Neutrophil (primary cell): Measurements from ENCODE around the gene SELP.
A peak's percentile ranks its signal among the peaks of the same experiment; 100 is the strongest.
"Not testable (repeated sequence)": the region's sequence is repeated elsewhere in the genome, so short reads cannot be mapped to it uniquely, and the experiment has no call there.

ENCODE experiments used
- H3K27ac ChIP-seq: fragments of 200-600 bp; sonication (generic); 2 replicates; pipeline ENCODE4 v1.5.1; 2016; ENCODE audit warnings: mild to moderate bottlenecking, moderate library complexity
- H3K27me3 ChIP-seq: fragments of 200-600 bp; sonication (generic); 2 replicates; pipeline ENCODE4 v1.6.0; 2016; ENCODE audit warnings: mild to moderate bottlenecking
- H3K36me3 ChIP-seq: fragments of 200-600 bp; sonication (generic); 2 replicates; pipeline ENCODE4 v1.5.1; 2017
- H3K4me1 ChIP-seq, 2 experiments: fragments of 200-600 bp in 1 of 2; sonication (generic) in 1 of 2; 1 replicate in 1 of 2; 2 replicates in 1 of 2; pipeline versions ENCODE4 v1.5.1 to v1.6.1; 2013 to 2016; ENCODE audit warnings: low read depth in 1 of 2, low read length in 1 of 2, mild to moderate bottlenecking in 1 of 2, moderate library complexity in 1 of 2; ENCODE audit not compliant: control insufficient read depth in 1 of 2, insufficient read depth in 1 of 2
- H3K4me3 ChIP-seq, 2 experiments: fragments of 200-600 bp in 1 of 2; sonication (generic) in 1 of 2; 1 replicate in 1 of 2; 2 replicates in 1 of 2; pipeline ENCODE4 v1.5.1; 2013 to 2016; ENCODE audit warnings: low read depth in 1 of 2, low read length in 1 of 2, mild to moderate bottlenecking in 1 of 2, moderate library complexity in 1 of 2
- H3K9me3 ChIP-seq: fragments of 200-600 bp; sonication (generic); 2 replicates; pipeline ENCODE4 v1.5.1; 2016
- CTCF ChIP-seq: fragments of 200-600 bp; sonication (generic); IDR thresholded peaks from 2 replicates; pipeline ENCODE4 v1.5.1; 2016; ENCODE audit warnings: antibody characterized with exemption

The SELP gene

GRCh38 chr1:169630006-169630405 lies at the start of gene SELP:
Gene SELP (minus strand): TSS chr1:169630124. CDS start chr1:169630074, 50 bp downstream.
- peaks cover 8 to 16% of the 10 kb centered on the region in 2 experiments for H3K4me1 ChIP-seq
- H3K9me3 ChIP-seq, result no peaks in the 10 kb centered on the region
- no peak within 1 kb of the TSS for H3K4me3 ChIP-seq
- H3K27ac ChIP-seq, result peak within 1 kb of the TSS; percentile 57
- TF ChIP-seq CTCF, result no peak
- H3K36me3 ChIP-seq, result no peaks in the 10 kb centered on the region
- no peaks in the 10 kb centered on the region for H3K27me3 ChIP-seq

- no peaks in the 10 kb centered on the region for H3K36me3 ChIP-seq
- no peak overlapping the region for H3K4me3 ChIP-seq
- no peak overlapping the region for H3K27ac ChIP-seq
- no peak for TF ChIP-seq CTCF
- no peaks in the 10 kb centered on the region for H3K9me3 ChIP-seq
- no peaks in the 10 kb centered on the region for H3K27me3 ChIP-seq
- peaks cover 16 to 23% of the 10 kb centered on the region in 2 experiments for H3K4me1 ChIP-seq
Observed at GRCh38 chr1:169679692-169680091, 49.8 kb upstream of the SELP start.

- Histone ChIP-seq H3K9me3 (no peaks in the 10 kb centered on the region), H3K27me3 (no peaks in the 10 kb centered on the region), H3K4me3 (no peak overlapping the region), H3K27ac (peak overlapping the region; percentile 47), H3K4me1 (peaks cover 16 to 23% of the 10 kb centered on the region in 2 experiments), H3K36me3 (no peaks in the 10 kb centered on the region)
- no peak for TF ChIP-seq CTCF
Observed at GRCh38 chr1:169676001-169676400, 46.1 kb upstream of the SELP start.

GRCh38 chr1:169670836-169671235 lies 40.9 kb upstream of the SELP start:
- H3K4me1 ChIP-seq, result peaks cover 33 to 35% of the 10 kb centered on the region in 2 experiments
- H3K9me3 ChIP-seq, result no peaks in the 10 kb centered on the region
- H3K36me3 ChIP-seq, result no peaks in the 10 kb centered on the region
- H3K4me3 ChIP-seq, result no peak overlapping the region
- H3K27me3 ChIP-seq, result no peaks in the 10 kb centered on the region
- TF ChIP-seq CTCF, result no peak
- H3K27ac ChIP-seq, result no peak overlapping the region

- H3K4me3 ChIP-seq, H3K27ac ChIP-seq, H3K27me3 ChIP-seq, H3K36me3 ChIP-seq, H3K9me3 ChIP-seq: not testable (repeated sequence)
- peaks cover 34 to 35% of the 10 kb centered on the region in 2 experiments for H3K4me1 ChIP-seq
Observed at GRCh38 chr1:169670244-169670643, 40.3 kb upstream of the SELP start.

- not testable (repeated sequence) for H3K36me3 ChIP-seq, H3K9me3 ChIP-seq, H3K27me3 ChIP-seq
- Histone ChIP-seq H3K4me3 (peak overlapping the region; percentile 37 to 39), H3K4me1 (peaks cover 40 to 41% of the 10 kb centered on the region in 2 experiments), H3K27ac (peak overlapping the region; percentile 91)
Observed at GRCh38 chr1:169667699-169668596, 38.0 kb upstream of the SELP start.

GRCh38 chr1:169667227-169667639 lies 37.3 kb upstream of the SELP start:
- H3K4me3 ChIP-seq, result peak overlapping the region; percentile 37 to 39
- not testable (repeated sequence) for H3K36me3 ChIP-seq, H3K27me3 ChIP-seq, H3K9me3 ChIP-seq
- peak overlapping the region; percentile 91 for H3K27ac ChIP-seq
- peaks cover 41 to 47% of the 10 kb centered on the region in 2 experiments for H3K4me1 ChIP-seq

GRCh38 chr1:169662680-169663079 lies 32.8 kb upstream of the SELP start:
- H3K36me3 ChIP-seq, H3K27me3 ChIP-seq, H3K27ac ChIP-seq, H3K4me3 ChIP-seq, H3K9me3 ChIP-seq: not testable (repeated sequence)
- peaks cover 25 to 36% of the 10 kb centered on the region in 2 experiments for H3K4me1 ChIP-seq

GRCh38 chr1:169661066-169661465 lies 31.1 kb upstream of the SELP start:
- H3K36me3 ChIP-seq, H3K27me3 ChIP-seq, H3K27ac ChIP-seq, H3K9me3 ChIP-seq, H3K4me3 ChIP-seq: not testable (repeated sequence)
- peaks cover 9 to 22% of the 10 kb centered on the region in 2 experiments for H3K4me1 ChIP-seq

GRCh38 chr1:169658777-169659176 lies 28.9 kb upstream of the SELP start:
- not testable (repeated sequence) for H3K4me3 ChIP-seq, H3K9me3 ChIP-seq, H3K27ac ChIP-seq, H3K27me3 ChIP-seq, H3K36me3 ChIP-seq
- peaks cover 0 to 14% of the 10 kb centered on the region in 2 experiments for H3K4me1 ChIP-seq
